Hindlimb muscle (tissue), 1 donor: ENCODE results near the gene ZNF428. TPM values are rescaled to one million over a fixed set of nuclear protein-coding genes. Genes with fewer than 3 reads are reported as not detected.
"Not testable (repeated sequence)": the region's sequence is repeated elsewhere in the genome, so short reads cannot be mapped to it uniquely, and the experiment has no call there.

ENCODE experiments used
- DNase-seq: peaks from one replicate; pipeline ENCODE4 v3.0.0-alpha.2; 2013
- polyA plus RNA-seq: library from polyadenylated mRNA; unstranded; fragments of 120-200 nt; gene quantifications from one replicate; pipeline ENCODE4 v1.2.1, GENCODE V29; 2013; ENCODE audit not compliant: insufficient read length

The ZNF428 gene
- polyA plus RNA-seq, 1 donor: 64.9 TPM

DNA sequence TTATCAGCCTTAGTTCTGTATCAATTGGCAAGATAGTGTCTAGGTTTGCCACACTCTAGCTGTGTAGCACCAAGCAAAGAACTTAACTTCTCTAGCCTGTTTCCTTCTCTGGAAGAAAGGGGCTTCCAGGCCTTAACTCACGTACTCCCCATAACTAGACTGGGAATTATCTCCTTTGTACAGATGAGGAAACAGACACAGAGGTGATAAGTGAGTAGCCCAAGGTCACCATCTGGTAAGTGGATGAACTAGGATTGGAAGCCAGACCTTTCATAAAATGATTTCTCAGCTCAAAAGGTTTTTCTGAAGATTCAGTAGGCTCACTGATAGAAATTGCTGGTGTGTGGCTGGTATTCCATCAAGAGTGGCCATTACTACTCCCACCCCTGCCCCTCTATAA, 3.1 kb downstream of the ZNF428 start:
- DNase-seq: no peak

DNA sequence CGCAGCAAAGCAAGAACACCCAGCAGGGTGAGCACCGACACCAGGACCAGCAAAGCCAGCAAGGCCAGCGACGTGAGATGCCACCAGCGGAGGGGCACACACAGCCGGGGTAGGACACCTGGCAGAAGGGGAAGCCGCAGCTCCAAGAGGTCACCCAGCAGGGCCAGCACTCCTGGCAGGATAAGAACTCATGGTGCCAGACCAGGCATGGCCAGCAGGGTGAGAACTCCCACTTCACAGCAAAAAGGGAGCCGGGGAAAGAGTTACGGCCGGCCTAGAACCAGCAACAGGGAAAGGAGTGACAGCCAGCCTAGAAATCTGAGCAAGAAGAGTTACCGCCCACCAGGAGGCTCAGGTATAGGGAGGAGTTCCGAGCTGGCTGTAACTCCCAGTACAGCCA, 7.1 kb downstream of the ZNF428 start:
- DNase-seq: no peak

DNA sequence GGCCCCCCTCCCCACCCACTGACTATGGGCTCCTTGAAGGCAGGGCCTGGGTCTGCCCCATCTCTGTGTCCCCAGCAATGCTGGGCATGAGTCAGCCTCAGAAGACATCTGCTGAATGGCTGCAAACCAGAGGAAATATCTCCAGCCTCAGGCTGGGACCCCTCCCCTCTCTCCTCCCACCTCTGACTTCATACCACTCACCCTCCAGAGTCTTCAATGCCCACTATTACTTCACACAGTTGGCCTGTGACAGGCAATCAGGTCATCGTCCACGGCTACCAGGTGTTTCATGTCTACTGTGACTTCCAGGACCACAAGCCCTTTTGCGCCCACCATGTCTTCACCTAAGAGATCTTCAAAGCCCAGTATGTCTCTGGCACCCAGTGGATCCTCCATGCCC, 7.6 kb downstream of the ZNF428 start, which contains the start of gene SRRM5:
Gene SRRM5, plus strand, starts transcription at position 301 of the 400 bp plus-strand sequence. Its CDS starts 34 bp downstream, at position 335.
- no peak for DNase-seq

DNA sequence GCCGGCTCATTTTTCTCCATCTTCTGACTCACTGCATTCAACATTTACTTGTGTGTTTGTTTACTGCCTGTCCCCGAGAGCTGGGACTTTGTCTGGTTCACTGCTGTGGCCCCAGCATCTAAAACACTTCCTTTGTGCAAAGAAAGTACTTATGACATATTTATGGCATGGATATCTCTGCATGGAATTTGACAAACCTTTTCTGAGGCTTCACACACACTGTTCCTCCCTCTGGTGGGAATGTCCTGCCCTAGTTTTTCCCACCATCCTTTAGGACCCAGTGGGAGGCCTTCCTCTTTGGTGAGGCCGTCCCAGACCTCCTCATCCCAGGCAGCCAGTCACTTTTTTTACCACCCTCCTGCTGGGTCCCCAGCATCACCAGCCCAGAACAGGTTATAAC, 8.9 kb downstream of the ZNF428 start:
- no peak for DNase-seq

DNA sequence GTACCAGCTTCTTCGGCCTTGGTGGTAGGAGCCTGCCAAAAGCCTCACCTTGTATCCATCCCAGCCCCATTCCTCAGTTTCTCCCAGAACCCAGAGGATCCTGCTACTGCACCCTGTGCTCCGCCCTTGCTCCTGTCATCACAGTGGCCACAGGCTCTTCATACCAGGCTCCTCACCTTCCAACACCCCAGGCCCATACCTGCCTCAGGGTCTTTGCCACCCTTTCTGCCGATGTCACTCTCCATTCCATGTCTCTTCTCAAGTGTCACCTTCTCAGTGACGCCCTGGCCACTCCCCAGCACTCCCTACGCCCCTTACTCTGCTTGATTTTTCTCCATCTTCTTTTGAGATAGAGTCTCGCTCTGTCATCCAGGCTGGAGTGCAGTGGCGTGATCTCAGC, 9.6 kb downstream of the ZNF428 start:
- DNase-seq: no peak

DNA sequence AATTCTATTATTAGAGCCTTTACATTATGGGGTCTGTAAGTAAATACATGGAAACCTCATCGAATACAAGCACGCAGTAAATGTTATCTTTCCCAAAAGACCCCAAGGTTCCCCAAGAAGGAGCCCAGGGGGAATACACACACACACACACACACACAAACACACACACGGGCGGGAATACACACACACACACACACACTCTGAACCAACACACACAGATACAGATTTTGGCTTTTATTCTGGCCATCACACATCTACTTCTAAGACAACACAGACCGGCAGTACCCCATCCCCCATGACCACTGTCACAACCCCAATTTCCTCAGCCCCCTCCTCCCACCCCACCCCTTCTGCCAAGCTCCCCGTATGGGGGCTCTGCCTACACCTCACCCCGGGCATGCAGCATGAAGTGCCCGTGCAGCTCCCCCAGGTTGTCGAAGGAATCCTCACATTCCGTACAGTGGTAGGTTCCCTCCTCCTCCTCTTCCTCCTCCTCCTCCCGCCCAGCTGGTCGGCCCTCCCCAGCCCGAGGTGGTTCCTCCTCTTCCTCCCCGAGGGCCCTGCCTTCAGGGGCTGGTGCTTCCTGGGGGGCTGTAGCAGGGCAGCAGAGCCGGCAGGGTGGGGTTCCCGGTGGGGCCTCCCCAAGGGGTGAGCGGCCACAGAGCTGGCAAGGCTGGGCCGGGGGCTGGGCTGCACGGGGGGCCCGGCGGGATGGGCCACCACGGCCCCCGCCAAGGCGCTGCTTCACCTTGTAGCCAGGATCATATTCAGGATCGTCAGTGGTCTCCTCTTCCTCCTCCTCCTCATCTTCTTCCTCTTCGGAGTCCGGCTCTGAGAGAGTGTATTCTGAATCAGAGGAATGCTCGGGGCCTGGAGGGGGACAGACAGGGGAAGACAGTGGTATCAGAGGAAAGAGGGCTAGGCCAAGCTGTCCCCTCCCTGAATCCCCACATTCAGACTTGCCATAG, 11.9 kb downstream of the ZNF428 start:
- DNase-seq: no peak

DNA sequence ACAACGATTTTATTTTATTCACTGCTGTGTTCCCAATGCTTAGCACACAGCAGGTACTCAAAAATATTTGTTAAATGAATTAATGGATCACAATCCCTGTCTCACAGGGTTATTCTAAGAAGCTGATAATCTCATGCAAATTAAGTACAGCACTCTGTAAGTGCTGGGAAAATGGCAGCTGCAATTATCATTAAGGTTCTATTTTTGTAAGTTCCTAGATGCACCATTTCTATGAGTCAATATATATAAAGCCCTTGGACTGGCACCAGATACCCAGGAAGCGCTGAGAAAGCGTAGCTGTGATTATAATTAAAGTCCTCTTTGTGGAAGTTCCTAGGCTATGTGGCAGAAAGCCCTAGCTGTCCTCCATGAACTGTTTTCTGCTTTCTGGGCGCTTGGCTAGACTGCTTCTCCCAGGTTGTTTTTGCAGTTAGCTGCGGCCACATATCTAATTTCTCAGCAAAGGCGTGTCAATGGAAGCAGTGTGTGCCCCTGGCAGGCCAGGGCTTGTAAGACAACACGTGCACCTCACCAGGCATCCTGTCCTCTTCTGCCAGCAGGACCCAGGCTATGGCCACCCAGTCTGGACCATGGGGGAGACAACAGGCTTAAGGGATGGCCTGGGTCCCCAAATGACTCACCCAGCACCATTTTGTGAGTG, 12.7 kb downstream of the ZNF428 start:
- DNase-seq: peak; percentile 50

DNA sequence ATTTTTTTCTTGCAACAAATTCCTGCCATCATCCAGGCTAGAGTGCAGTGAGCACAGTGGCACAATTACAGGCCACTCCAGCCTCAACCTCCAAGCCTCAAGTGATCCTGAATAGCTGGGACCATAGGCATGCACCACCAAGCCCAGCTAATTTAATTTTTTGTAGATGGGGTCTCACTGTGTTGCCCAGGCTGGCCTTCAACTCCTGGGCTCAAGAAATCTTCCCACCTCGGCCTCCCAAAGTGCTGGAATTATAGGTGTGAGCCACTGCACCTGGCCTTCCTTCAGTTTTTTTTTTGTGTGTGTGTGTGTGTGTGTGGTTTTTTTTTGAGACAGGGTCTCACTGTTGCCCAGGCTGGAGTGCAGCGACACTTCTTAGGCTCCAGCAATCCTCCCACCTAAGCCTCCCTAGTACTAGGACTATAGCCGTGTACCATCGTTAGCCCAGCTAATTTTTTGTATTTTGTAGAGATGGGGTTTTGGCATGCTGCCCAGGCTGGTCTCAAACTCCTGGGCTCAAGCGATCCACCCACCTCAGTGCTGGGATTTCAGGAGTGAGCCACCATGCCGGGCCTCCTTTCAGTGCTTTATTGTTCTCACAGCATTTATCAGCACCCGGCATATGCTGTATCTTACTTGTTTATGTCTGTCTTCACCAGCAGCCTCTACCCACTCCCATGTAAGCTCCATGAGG, 13.4 kb downstream of the ZNF428 start:
- no peak for DNase-seq

DNA sequence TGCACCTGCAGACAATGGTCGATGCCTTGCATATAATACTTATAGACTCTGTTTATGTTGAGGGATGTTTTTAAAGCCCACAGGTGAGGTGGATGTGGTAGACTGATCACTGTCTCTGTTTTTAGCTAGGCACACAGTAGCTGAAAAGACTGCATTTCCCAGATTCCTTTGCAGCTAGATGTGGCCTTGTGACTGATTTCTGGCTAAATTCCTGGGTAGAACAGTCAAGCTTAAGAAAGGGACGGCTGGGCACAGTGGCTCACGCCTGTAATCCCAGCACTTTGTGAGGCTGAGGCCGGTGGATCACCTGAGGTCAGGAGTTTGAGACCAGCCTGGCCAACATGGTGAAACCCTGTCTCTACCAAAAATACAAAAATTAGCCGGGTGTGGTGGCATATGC, 19.1 kb downstream of the ZNF428 start:
- not testable (repeated sequence) for DNase-seq

DNA sequence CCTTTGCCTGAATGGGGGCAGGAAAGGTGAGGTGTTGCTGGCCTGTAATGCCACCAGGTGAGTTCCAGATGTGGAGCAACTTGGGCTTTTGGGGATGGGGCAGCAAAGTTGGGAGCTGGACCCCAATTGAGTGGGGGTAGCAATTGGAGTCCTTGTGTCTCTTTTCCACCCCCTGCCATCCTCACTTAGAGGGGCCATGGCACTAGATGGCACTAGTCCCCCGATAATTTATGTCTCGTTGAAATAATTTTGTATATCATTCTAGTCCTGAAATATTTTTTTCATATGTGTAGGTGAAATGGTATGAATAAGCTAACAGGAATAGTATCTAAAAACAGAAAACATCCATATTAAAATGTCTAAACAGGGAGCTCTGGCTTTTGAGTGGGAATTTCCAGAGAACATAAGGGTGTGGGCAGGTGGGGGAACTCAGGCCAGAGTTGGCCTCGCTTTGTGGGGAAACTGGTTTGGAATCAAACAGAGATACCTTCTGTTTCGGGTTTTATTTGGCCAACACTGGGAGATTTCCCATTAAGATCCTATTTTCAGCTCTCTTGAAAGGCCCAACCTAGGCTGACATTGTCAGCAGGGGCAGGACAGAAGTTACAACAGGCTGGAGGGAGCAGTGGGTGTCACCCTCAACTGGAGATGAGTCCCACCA, 19.7 kb downstream of the ZNF428 start:
- no peak for DNase-seq

DNA sequence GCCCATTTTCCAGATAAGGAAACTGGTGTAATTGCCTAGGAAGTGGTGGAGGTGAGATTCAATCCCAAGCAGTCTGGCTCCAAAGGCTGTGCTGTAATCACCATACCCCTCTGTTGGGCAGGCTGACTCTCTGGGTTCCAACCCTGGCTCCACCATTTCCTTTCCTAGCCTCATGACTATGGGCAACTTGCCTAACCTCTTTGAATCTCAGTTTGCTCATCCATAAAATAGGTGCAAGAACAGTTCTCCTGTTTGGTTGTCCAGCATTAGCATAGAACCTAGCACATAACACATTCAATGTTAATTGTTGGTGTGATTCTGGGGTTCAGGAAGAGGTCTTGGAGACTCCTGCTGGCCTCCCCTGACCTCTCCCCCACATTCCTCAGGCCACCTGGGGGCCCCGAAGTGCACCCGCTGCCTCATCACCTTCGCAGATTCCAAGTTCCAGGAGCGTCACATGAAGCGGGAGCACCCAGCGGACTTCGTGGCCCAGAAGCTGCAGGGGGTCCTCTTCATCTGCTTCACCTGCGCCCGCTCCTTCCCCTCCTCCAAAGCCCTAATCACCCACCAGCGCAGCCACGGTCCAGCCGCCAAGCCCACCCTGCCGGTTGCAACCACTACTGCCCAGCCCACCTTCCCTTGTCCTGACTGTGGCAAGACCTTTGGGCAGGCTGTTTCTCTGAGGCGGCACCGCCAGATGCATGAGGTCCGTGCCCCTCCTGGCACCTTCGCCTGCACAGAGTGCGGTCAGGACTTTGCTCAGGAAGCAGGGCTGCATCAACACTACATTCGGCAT, 20.8 kb downstream of the ZNF428 start:
- DNase-seq: no peak

DNA sequence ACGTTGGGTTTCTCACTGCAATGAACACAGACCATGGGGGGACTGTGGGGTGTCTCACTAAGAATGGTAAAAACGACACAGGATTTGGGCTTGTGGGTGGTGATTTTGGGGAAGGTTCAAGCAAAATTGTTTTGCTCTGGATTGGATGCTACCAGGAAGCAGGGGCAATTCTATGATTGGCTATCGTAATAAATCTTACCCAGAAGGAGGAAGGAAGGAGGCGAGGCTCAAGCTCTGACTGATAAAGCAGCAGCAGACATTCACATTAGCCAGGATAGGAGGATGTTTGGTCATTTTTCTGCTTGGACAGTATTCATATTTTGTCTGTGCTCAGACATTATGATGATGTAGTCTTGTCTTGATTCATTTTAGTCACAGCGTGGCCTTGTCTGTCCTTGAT, 21.6 kb downstream of the ZNF428 start:
- no peak for DNase-seq

DNA sequence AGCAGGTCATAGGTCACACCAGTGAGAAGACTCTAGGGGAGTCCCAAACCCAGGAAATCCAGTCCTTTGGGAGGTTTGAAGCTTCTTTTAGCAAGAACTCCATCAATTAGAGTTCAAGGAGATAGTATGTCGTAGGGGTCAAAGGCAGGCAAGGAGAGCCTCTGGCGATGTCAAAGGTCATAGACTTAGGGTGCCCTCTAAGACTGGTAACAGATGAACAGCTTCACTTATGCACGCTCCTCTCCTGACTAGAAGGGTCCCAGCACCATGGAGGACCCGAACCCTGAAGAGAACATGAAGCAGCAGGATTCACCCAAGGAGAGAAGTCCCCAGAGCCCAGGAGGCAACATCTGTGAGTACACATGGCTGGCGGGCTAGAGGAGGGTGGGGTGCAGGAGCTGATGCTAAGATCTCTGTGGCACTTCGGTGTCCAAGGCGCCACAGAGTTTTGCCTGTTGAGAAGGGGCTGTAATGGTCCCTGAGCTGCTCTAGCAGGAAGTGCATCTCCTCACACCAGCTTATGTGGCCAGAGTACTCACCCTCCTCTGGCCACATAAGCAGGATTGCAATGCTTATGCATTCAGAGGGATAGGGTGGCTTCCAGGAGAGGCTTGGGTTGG, 22.5 kb downstream of the ZNF428 start:
- DNase-seq: no peak

DNA sequence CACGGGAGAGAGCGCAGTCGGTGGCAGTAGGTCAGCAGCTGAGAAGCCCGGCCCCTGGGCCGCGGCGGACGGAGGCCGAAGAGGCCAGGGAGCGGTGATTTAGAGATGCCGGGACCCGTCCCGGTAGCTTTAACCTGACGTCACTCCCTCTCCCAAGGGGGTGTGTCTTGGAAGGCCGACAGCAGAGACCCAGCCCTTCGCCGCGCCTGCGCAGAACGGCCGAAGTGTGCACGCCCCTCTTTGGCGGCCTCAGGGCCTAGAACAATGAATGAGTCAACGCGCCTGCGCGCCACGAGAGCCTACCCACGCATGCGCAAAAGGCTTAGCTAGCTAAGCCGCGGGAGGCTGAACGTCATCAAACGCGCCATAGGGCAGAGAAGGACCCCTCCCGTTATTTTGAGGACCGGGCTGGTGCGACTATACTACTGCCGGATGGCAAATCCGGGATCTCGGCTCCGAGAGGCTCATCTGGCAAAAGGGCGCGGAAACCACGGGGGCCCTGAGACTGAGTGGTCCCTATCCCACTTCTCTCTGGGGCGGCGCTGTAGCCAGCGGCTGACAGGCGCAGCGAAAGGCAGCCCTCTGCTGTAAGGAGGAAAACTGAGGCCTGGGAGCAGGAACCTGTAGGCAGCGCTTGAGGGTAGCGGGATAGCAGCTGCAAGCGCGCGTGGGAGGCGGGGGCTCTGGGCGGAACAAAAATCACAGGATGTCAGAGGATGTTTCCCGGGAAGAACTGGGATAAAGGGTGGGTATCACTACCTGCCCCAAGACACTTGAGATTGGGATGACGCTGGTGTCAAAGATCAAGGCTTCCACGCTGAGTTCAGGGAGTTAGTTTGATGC, 23.2 kb downstream of the ZNF428 start, which contains the start of the genes IRGQ and ZNF576:
Gene IRGQ, minus strand, starts transcription at position 136 of the 843 bp plus-strand sequence. CDS start 796 bp downstream, outside the sequence.
Gene ZNF576, plus strand, starts transcription at position 597 of the 843 bp plus-strand sequence. CDS start 514 bp downstream, outside the sequence.
- peak; percentile 100 for DNase-seq

DNA sequence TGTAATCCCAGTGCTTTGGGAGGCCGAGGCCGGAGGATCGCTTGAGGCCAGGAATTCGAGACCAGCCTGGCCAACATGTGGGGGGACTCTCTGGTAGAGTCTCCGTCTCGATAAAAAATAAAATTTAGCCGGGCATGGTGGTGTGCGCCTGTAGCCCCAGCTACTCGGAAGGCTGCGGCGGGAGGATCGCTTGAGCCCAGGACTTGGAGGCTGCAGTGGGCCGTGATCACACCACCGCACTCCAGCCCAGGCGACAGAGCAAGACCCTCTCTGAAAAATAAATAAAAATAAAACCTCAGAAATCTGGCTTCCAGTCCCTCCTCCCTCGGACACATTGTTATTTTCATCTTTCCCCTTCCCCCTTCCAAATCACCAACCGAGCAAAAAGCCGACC, 23.8 kb downstream of the ZNF428 start:
- DNase-seq: no peak

DNA sequence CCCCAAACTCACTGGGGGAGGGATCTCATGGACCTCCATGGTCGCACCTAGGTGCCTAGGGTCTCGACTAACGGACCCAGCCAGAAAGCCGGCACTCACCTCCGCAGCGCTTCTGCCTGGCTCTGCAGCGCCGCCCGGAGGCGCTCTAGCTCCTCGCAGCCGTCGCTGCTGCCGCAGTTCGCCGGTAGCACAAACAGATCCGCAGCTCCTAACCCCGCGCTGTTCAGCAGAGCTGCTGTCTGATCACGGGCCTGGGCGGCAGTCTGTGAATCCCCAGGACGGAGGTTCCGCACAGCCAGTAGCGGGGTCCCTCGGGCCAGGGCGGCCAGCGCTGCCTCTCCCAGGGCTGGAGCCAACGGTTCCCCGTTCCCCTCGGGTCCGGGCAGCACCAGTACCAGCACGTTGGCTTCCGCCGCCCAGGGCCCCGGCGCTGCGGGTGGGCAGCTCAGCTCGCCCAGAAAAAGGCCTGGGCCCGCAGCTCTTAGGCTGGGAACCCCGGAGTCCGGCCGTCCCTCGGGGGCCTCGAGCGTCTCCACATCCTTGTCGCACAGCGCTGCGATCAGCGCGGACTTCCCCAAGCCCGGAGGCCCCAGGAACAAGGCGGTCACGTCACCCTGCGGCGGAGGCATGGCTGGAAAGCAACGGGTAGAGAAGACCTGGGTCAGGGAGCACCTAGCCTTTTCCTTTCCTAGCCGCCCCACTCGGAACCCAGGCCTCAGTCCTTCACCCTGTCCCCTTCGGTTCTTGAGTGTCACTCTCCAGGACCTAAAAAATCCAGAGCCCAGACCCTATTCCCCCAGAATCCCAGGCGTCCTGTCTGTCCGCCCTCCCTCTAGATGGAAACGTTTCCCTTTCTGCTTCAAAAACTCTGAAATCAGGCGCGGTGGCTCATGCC, 24.5 kb downstream of the ZNF428 start:
- peak; percentile 58 for DNase-seq

DNA sequence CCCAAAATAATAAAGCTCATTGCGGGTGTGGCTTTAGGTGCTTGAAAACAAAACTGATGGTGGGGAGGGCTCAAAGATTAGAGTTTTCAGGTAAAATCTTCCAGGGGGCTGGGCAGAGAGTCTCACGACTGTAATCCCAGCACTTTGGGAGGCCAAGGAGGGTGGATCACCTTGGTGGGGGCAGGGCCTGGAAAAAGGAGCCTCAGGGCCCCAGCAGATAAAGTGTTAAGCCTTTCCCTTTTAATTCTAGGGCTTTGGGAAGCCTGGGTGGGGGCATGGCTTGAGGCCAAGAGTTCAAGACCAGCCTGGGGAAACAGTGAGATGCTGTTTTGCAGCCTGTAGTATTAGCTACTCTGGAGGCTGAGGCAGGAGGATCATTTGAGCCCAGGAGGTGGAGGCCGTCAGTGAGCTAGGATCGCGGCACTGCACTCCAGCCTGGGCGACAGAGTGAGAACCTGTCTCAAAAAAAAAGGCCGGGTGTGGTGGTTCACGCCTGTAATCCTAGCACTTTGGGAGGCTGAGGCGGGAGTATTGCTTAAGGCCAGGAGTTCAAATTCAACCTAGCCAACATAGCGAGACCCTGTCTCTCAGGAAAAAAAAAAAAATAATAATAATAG, 25.2 kb downstream of the ZNF428 start:
- no peak for DNase-seq

DNA sequence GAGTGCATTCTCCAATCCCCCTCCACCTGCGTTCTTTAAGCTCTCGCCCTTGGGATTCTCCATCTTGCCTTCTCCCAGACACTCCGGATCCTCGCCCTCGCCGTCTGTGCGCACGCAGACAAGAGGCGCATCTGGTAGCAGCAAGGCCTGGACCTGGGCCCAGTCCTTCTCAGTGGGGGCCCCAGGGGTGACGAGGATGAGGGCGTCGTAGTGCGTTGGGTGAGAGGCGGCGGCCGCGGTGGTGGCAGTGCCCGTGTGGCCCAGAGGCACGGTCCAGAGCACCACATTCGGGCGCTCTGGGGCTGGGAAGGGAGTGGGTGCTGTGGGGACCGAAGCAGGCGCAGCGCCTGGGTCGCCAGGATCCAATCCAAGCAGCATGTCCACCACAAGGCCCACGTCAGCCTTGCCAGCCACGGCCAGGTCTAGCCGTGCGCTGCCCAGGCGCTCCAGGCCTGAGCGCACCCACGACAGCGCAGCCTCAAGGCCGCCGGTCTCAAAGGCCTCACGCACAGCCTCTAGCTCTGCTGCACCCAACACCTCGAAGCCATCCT, 26.6 kb downstream of the ZNF428 start:
- DNase-seq: no peak
